Panc1 (cell line): ENCODE results near the gene FKBP1A.

Experiments used
- CTCF ChIP-seq: fragments of 450-650 bp; IDR thresholded peaks from 2 replicates; pipeline ENCODE4 v1.5.1; 2017; ENCODE audit warnings: mild to moderate bottlenecking
- POLR2AphosphoS5 ChIP-seq: IDR thresholded peaks from 2 replicates; pipeline ENCODE4 v1.6.1; 2012; ENCODE audit warnings: mild to moderate bottlenecking, low read depth, low read length, moderate library complexity

DNA sequence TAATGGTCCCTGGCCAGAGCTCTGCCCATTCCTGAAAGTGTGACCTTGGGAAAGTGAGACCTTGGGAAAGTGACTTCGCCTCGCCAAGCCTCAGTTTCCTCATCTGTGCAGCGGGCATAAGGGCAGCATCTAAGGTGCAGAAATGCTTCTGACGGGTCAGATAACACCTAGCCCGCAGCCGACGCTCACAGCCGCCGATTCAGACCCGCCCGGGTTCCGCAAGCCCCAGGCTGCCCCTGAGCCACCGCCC lies 486 bp downstream of the FKBP1A start:
- no peak for TF ChIP-seq POLR2AphosphoS5
- no peak for TF ChIP-seq CTCF
